HL-60 (cell line): ENCODE data around the gene THRB.

ENCODE experiments used
- GABPA ChIP-seq: IDR thresholded peaks from 2 replicates; pipeline ENCODE4 v1.6.1; 2012; ENCODE audit warnings: low read depth
- POLR2AphosphoS5 ChIP-seq: IDR thresholded peaks from 2 replicates; pipeline ENCODE4 v1.6.1; 2012; ENCODE audit warnings: low read depth
- TF ChIP-seq, protein P1 (sequence below): IDR thresholded peaks from one replicate; pipeline ENCODE4 v1.5.1; 2011; ENCODE audit warnings: low read length, control low read depth, inconsistent platforms; ENCODE audit not compliant: insufficient read depth
- TF ChIP-seq, protein P2 (sequence below): IDR thresholded peaks from 2 replicates; pipeline ENCODE4 v1.6.1; 2012; ENCODE audit warnings: low read depth; ENCODE audit not compliant: insufficient replicate concordance

DNA sequence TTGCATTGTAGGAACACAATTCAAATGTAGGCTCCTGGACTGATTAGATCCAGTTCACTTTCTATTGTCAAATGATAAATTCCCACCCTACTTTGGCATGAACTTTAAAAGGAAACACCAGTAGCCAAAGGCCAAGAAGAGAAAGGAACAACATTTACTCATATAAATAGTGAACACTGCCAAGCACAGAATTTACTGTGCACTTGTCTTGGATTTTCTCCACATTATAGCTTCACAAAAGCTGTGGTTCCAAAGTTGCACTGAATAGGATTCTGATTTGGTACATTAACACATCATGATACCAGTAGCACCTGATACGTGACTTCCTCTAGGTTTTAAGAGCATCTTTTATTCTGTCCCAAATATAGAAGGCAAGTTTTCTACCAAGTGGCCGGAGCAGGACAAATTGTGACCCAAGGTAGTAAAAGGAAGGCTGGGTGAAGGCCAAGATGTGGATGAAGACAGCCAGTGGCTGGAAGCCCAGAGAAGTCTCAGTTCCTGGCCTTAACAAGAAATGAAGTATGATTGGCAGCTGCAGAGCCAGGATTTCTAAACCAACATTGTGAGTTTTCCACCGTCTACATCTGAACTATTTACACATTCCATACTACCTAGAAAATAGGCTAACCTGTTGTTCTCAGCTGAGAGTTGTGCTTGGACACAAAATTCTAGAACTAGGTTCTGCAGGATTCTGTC lies 206.7 kb downstream of the THRB start:
- TF ChIP-seq, protein P1, sequence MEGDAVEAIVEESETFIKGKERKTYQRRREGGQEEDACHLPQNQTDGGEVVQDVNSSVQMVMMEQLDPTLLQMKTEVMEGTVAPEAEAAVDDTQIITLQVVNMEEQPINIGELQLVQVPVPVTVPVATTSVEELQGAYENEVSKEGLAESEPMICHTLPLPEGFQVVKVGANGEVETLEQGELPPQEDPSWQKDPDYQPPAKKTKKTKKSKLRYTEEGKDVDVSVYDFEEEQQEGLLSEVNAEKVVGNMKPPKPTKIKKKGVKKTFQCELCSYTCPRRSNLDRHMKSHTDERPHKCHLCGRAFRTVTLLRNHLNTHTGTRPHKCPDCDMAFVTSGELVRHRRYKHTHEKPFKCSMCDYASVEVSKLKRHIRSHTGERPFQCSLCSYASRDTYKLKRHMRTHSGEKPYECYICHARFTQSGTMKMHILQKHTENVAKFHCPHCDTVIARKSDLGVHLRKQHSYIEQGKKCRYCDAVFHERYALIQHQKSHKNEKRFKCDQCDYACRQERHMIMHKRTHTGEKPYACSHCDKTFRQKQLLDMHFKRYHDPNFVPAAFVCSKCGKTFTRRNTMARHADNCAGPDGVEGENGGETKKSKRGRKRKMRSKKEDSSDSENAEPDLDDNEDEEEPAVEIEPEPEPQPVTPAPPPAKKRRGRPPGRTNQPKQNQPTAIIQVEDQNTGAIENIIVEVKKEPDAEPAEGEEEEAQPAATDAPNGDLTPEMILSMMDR, result no peak
- TF ChIP-seq, protein P2, sequence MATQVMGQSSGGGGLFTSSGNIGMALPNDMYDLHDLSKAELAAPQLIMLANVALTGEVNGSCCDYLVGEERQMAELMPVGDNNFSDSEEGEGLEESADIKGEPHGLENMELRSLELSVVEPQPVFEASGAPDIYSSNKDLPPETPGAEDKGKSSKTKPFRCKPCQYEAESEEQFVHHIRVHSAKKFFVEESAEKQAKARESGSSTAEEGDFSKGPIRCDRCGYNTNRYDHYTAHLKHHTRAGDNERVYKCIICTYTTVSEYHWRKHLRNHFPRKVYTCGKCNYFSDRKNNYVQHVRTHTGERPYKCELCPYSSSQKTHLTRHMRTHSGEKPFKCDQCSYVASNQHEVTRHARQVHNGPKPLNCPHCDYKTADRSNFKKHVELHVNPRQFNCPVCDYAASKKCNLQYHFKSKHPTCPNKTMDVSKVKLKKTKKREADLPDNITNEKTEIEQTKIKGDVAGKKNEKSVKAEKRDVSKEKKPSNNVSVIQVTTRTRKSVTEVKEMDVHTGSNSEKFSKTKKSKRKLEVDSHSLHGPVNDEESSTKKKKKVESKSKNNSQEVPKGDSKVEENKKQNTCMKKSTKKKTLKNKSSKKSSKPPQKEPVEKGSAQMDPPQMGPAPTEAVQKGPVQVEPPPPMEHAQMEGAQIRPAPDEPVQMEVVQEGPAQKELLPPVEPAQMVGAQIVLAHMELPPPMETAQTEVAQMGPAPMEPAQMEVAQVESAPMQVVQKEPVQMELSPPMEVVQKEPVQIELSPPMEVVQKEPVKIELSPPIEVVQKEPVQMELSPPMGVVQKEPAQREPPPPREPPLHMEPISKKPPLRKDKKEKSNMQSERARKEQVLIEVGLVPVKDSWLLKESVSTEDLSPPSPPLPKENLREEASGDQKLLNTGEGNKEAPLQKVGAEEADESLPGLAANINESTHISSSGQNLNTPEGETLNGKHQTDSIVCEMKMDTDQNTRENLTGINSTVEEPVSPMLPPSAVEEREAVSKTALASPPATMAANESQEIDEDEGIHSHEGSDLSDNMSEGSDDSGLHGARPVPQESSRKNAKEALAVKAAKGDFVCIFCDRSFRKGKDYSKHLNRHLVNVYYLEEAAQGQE, result no peak
- TF ChIP-seq POLR2AphosphoS5 (no peak), GABPA (no peak)
